HEK293 (cell line): ENCODE data around the gene FOXL2NB.

Experiments used
- CTCF ChIA-PET: fragments of 350-600 bp; formaldehyde crosslinking; extraction: SDS; loops from one replicate; lab custom pipeline; 2021; ENCODE audit warnings: antibody characterized with exemption; lab: Yijun Ruan, JAX
- POLR2A ChIA-PET: fragments of 300-600 bp; formaldehyde crosslinking; extraction: SDS; loops from one replicate; lab custom pipeline; 2020; ENCODE audit warnings: antibody characterized with exemption, inconsistent platforms; lab: Yijun Ruan, JAX
- H3K27ac ChIP-seq: fragments of 200-500 bp; sonication (Bioruptor generic); 2 replicates; pipeline ENCODE4 v1.5.1; 2014; ENCODE audit warnings: low read depth, low read length, control low read depth, inconsistent platforms; ENCODE audit errors: extremely low read depth
- H3K36me3 ChIP-seq, 2 experiments: fragments of 200-500 bp in 1 of 2; sonication (Bioruptor generic) in 1 of 2; 1 replicate in 1 of 2; 2 replicates in 1 of 2; pipeline ENCODE4 v1.5.1; 2014 to 2017; ENCODE audit warnings: inconsistent platforms in 2 of 2, low read length in 2 of 2; ENCODE audit not compliant: control insufficient read depth in 2 of 2, insufficient read depth in 1 of 2
- H3K4me1 ChIP-seq: fragments of 200-500 bp; sonication (Bioruptor generic); 2 replicates; pipeline ENCODE4 v1.5.1; 2014; ENCODE audit warnings: mild to moderate bottlenecking, low read length, inconsistent platforms; ENCODE audit not compliant: control insufficient read depth, insufficient read depth
- H3K4me3 ChIP-seq: 2 replicates; pipeline ENCODE4 v1.5.1; 2011; ENCODE audit warnings: low read depth, mild to moderate bottlenecking, control low read depth, low read length, moderate library complexity
- H3K9me3 ChIP-seq: fragments of 200-500 bp; sonication (Bioruptor generic); 2 replicates; pipeline ENCODE4 v1.5.1; 2014; ENCODE audit warnings: low read depth, low read length, inconsistent platforms; ENCODE audit not compliant: control insufficient read depth, insufficient read depth
- BCL11A ChIP-seq: fragments of 450-650 bp; formaldehyde crosslinking; IDR thresholded peaks from 2 replicates; pipeline ENCODE4 v1.5.1; 2016; ENCODE audit warnings: low read depth, missing biosample characterization, missing genetic modification characterization
- KLF16 ChIP-seq: fragments of 450-650 bp; formaldehyde crosslinking; IDR thresholded peaks from 2 replicates; pipeline ENCODE4 v1.5.1; 2017; ENCODE audit warnings: missing biosample characterization, missing genetic modification characterization
- OVOL3 ChIP-seq: fragments of 450-650 bp; formaldehyde crosslinking; IDR thresholded peaks from 2 replicates; pipeline ENCODE4 v1.5.1; 2016; ENCODE audit warnings: missing biosample characterization, missing genetic modification characterization
- PATZ1 ChIP-seq: fragments of 450-650 bp; formaldehyde crosslinking; IDR thresholded peaks from 2 replicates; pipeline ENCODE4 v1.5.1; 2016; ENCODE audit warnings: missing biosample characterization, missing genetic modification characterization
- SALL2 ChIP-seq: fragments of 450-650 bp; formaldehyde crosslinking; IDR thresholded peaks from 2 replicates; pipeline ENCODE4 v1.5.0; 2017; ENCODE audit warnings: missing biosample characterization, mild to moderate bottlenecking, missing genetic modification characterization, borderline replicate concordance
- SCRT1 ChIP-seq: fragments of 450-650 bp; formaldehyde crosslinking; IDR thresholded peaks from 2 replicates; pipeline ENCODE4 v1.5.1; 2016; ENCODE audit warnings: missing biosample characterization, missing genetic modification characterization, borderline replicate concordance
- WT1 ChIP-seq: fragments of 450-650 bp; formaldehyde crosslinking; IDR thresholded peaks from 2 replicates; pipeline ENCODE4 v1.5.1; 2016; ENCODE audit warnings: missing biosample characterization, missing genetic modification characterization
- ZIC2 ChIP-seq: fragments of 450-650 bp; formaldehyde crosslinking; IDR thresholded peaks from 2 replicates; pipeline ENCODE4 v1.5.1; 2016; ENCODE audit warnings: missing biosample characterization, missing genetic modification characterization
- ZNF140 ChIP-seq: fragments of 450-650 bp; formaldehyde crosslinking; IDR thresholded peaks from 2 replicates; pipeline ENCODE4 v1.5.1; 2016; ENCODE audit warnings: missing biosample characterization, missing genetic modification characterization
- ZNF184 ChIP-seq: fragments of 450-650 bp; IDR thresholded peaks from 2 replicates; pipeline ENCODE4 v1.5.1; 2018; ENCODE audit warnings: missing biosample characterization, mild to moderate bottlenecking, missing genetic modification characterization
- ZNF350 ChIP-seq: fragments of 450-650 bp; formaldehyde crosslinking; IDR thresholded peaks from 2 replicates; pipeline ENCODE4 v1.5.0; 2017; ENCODE audit warnings: missing biosample characterization, mild to moderate bottlenecking, missing genetic modification characterization
- ZNF366 ChIP-seq: fragments of 450-650 bp; formaldehyde crosslinking; conservative IDR thresholded peaks from 2 replicates; pipeline ENCODE4 v1.5.1; 2016; ENCODE audit warnings: missing biosample characterization, missing genetic modification characterization
- ZNF391 ChIP-seq: fragments of 450-650 bp; formaldehyde crosslinking; IDR thresholded peaks from 2 replicates; pipeline ENCODE4 v1.5.1; 2016; ENCODE audit warnings: low read depth, missing biosample characterization, missing genetic modification characterization, borderline replicate concordance
- ZNF416 ChIP-seq: fragments of 450-650 bp; formaldehyde crosslinking; IDR thresholded peaks from 2 replicates; pipeline ENCODE4 v1.5.1; 2016; ENCODE audit warnings: missing biosample characterization, missing genetic modification characterization
- ZNF449 ChIP-seq: fragments of 450-650 bp; formaldehyde crosslinking; IDR thresholded peaks from 2 replicates; pipeline ENCODE4 v1.5.1; 2017; ENCODE audit warnings: missing biosample characterization, mild to moderate bottlenecking, missing genetic modification characterization, moderate library complexity
- ZNF513 ChIP-seq: fragments of 450-650 bp; IDR thresholded peaks from 2 replicates; pipeline ENCODE4 v1.5.1; 2018; ENCODE audit warnings: missing biosample characterization, missing genetic modification characterization
- ZNF529 ChIP-seq: fragments of 450-650 bp; formaldehyde crosslinking; IDR thresholded peaks from 2 replicates; pipeline ENCODE4 v1.5.1; 2017; ENCODE audit warnings: missing genetic modification characterization, missing biosample characterization; ENCODE audit not compliant: insufficient replicate concordance
- ZNF548 ChIP-seq: fragments of 450-650 bp; formaldehyde crosslinking; IDR thresholded peaks from 2 replicates; pipeline ENCODE4 v1.5.1; 2016; ENCODE audit warnings: missing biosample characterization, missing genetic modification characterization
- ZNF558 ChIP-seq: fragments of 450-650 bp; formaldehyde crosslinking; IDR thresholded peaks from 2 replicates; pipeline ENCODE4 v1.5.1; 2016; ENCODE audit warnings: missing biosample characterization, missing genetic modification characterization
- ZNF571 ChIP-seq: fragments of 450-650 bp; formaldehyde crosslinking; IDR thresholded peaks from 2 replicates; pipeline ENCODE4 v1.5.0; 2017; ENCODE audit warnings: missing biosample characterization, missing genetic modification characterization
- ZNF580 ChIP-seq: fragments of 450-650 bp; formaldehyde crosslinking; IDR thresholded peaks from 2 replicates; pipeline ENCODE4 v1.5.1; 2016; ENCODE audit warnings: missing biosample characterization, missing genetic modification characterization
- ZNF654 ChIP-seq: fragments of 450-650 bp; formaldehyde crosslinking; IDR thresholded peaks from 2 replicates; pipeline ENCODE4 v1.5.1; 2016; ENCODE audit warnings: low read depth, missing biosample characterization, missing genetic modification characterization
- ZNF677 ChIP-seq: fragments of 450-650 bp; IDR thresholded peaks from 2 replicates; pipeline ENCODE4 v1.5.0; 2018; ENCODE audit warnings: missing biosample characterization, mild to moderate bottlenecking, missing genetic modification characterization, moderate library complexity
- ZNF747 ChIP-seq: fragments of 450-650 bp; formaldehyde crosslinking; IDR thresholded peaks from 2 replicates; pipeline ENCODE4 v1.5.1; 2016; ENCODE audit warnings: missing biosample characterization, missing genetic modification characterization
- TF ChIP-seq, protein P1 (sequence below): fragments of 450-650 bp; formaldehyde crosslinking; IDR thresholded peaks from 2 replicates; pipeline ENCODE4 v1.5.1; 2016; ENCODE audit warnings: missing biosample characterization, missing genetic modification characterization
- TF ChIP-seq, protein P2 (sequence below): fragments of 450-650 bp; formaldehyde crosslinking; IDR thresholded peaks from 2 replicates; pipeline ENCODE4 v1.5.1; 2016; ENCODE audit warnings: missing biosample characterization, missing genetic modification characterization

FOXL2NB gene

DNA sequence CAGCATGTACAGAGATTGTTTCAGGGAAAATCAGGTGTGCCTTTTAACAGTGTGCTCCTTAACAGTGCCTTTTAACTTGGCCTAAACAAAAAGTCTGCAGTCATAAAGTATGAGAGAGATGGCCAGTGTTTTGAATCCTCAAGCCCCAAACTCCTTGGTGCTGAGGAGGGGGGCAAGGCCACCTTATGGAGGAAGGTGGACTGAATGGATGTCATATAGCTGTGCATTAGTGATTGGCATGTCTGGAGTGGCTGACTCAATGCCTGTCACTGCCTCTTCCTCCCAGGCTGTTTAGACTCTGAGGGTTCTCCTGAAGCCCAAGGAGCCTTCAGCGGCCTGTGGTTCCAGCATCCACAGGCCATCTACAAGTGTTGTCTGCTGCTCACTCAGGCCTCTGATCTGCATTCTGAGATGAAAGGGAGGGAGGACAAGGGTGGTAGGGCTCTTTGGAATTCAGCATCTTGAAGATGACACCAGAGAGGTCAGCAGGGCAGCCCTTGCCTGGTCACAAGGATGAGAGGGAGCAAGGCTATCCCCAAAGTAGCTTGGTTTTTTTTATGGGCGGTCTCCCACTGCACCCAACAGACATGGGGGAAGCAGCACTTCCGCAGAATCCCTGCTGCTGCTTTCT lies 1.5 kb downstream of the FOXL2NB start (continued):
- TF ChIP-seq KLF16 (tag by site-specific recombination) = no peak
- TF ChIP-seq ZNF140 = no peak
- TF ChIP-seq PATZ1 (tag by site-specific recombination) = no peak
- TF ChIP-seq ZNF747 (tag by site-specific recombination) = no peak
- TF ChIP-seq ZIC2 (tag by site-specific recombination) = no peak

DNA sequence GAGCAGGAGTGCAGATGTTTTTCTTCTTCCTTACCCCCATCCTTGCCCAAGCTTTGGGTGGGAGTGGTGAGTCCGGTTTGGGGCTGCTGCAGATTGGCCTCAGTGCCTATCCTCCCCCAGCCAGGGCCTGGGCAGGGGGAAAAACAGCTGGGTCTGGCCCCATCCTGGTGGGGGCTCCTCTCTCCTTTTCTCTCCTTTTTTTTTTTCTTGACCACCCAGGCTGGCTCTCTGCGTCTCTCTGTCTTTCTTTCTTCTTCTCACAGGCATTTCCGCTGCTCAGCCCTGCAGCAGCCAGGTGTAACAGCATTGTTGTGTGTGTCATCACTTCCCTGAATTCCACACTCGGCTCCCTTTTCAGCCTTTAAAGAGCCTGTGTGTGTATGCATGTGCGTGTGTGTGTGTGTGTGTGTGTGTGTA lies 2.0 kb downstream of the FOXL2NB start:
- H3K27ac ChIP-seq = no peak overlapping the region
- H3K36me3 ChIP-seq = no peaks in the 10 kb centered on the region
- POLR2A ChIA-PET = no interaction called here
- H3K4me1 ChIP-seq = no peaks in the 10 kb centered on the region
- CTCF ChIA-PET = interaction anchor here (1.3 kb wide), 1 partner anchor 355 kb away, joined by 3 read pairs; the partner anchor contains the start of gene CEP70
- no peak overlapping the region for H3K4me3 ChIP-seq
- TF ChIP-seq SCRT1 = no peak
- TF ChIP-seq KLF16 (tag by site-specific recombination) = no peak
- TF ChIP-seq ZNF654 (tag by site-specific recombination) = no peak
- TF ChIP-seq ZNF558 = no peak
- no peak for TF ChIP-seq ZNF366
- no peak for TF ChIP-seq ZNF513 (tag by site-specific recombination)
- no peak for TF ChIP-seq BCL11A
- TF ChIP-seq ZNF350 = no peak
- TF ChIP-seq ZNF580 (tag by site-specific recombination) = no peak
- no peak for TF ChIP-seq WT1 (tag by site-specific recombination)
- no peak for TF ChIP-seq ZNF677 (tag by site-specific recombination)
- TF ChIP-seq ZNF391 (tag by site-specific recombination) = no peak
- H3K9me3 ChIP-seq = no peaks in the 10 kb centered on the region

- CTCF ChIA-PET = interaction anchor here (1.3 kb wide), 1 partner anchor 355 kb away, joined by 3 read pairs; the partner anchor contains the start of gene CEP70
- POLR2A ChIA-PET = no interaction called here
These were observed 2.5 kb downstream of the FOXL2NB start for GRCh38 chr3:138949445-138950005.

More at GRCh38 chr3:138949445-138950005, 2.5 kb downstream of the FOXL2NB start:
- Histone ChIP-seq H3K36me3 (no peaks in the 10 kb centered on the region), H3K4me1 (no peaks in the 10 kb centered on the region), H3K27ac (no peak overlapping the region), H3K4me3 (no peak overlapping the region), H3K9me3 (no peaks in the 10 kb centered on the region)
- no peak for TF ChIP-seq ZNF571 (tag by site-specific recombination)
- TF ChIP-seq OVOL3 (tag by site-specific recombination) = no peak
- no peak for TF ChIP-seq ZNF416
- TF ChIP-seq, protein P1, sequence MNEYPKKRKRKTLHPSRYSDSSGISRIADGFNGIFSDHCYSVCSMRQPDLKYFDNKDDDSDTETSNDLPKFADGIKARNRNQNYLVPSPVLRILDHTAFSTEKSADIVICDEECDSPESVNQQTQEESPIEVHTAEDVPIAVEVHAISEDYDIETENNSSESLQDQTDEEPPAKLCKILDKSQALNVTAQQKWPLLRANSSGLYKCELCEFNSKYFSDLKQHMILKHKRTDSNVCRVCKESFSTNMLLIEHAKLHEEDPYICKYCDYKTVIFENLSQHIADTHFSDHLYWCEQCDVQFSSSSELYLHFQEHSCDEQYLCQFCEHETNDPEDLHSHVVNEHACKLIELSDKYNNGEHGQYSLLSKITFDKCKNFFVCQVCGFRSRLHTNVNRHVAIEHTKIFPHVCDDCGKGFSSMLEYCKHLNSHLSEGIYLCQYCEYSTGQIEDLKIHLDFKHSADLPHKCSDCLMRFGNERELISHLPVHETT (tag by site-specific recombination) = no peak
- no peak for TF ChIP-seq ZNF529 (tag by site-specific recombination)
- no peak for TF ChIP-seq ZNF184
- no peak for TF ChIP-seq ZNF548 (tag by site-specific recombination)
- no peak for TF ChIP-seq SALL2
- TF ChIP-seq ZNF449 = no peak
- TF ChIP-seq, protein P2, sequence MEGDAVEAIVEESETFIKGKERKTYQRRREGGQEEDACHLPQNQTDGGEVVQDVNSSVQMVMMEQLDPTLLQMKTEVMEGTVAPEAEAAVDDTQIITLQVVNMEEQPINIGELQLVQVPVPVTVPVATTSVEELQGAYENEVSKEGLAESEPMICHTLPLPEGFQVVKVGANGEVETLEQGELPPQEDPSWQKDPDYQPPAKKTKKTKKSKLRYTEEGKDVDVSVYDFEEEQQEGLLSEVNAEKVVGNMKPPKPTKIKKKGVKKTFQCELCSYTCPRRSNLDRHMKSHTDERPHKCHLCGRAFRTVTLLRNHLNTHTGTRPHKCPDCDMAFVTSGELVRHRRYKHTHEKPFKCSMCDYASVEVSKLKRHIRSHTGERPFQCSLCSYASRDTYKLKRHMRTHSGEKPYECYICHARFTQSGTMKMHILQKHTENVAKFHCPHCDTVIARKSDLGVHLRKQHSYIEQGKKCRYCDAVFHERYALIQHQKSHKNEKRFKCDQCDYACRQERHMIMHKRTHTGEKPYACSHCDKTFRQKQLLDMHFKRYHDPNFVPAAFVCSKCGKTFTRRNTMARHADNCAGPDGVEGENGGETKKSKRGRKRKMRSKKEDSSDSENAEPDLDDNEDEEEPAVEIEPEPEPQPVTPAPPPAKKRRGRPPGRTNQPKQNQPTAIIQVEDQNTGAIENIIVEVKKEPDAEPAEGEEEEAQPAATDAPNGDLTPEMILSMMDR (tag by site-specific recombination) = no peak
